Measurements from ENCODE around the gene RRBP1. TPM values are rescaled to one million over a fixed set of nuclear protein-coding genes. Genes with fewer than 3 reads are reported as not detected.

RRBP1 gene
- total and polyA plus RNA-seq, 4 donors = 53.2 to 89.2 (median 56.7) TPM

DNA sequence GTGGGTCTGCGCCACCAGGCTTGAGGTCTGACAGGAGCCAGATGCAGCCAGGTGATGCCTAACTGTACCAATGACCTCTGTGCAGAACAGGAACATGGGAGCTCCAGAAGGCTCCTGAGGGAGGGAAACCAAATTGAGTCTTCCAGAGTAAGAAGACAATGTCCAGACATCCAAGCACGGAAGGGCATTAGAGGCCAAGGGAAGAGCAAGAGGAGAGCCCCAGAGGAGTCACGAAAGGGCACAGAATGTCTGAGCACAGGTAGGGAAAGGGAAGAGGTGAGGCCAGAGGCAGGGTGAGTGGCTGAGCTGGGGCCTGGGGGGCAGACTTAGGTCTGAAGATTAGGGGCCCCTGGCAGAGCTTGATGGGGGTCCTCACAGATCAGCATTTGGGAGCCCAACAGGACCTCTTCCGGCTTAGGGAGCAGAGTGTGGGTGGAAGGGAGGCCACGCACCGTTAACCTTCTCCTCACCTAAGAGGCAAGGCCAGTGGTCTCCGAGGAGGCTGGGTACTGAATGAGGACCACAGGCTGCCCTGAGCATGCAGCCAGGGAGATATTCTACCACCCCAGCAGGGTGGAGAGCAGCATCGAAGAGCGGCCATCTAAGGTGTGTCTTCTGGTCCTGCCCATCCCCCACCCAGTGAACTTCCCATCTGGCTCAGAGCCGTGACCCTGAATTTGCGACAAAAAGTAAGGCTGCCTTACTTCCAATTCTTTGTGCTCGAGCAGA is 41.7 kb downstream of the RRBP1 start:
- no peak for DNase-seq (ENCODE audit: low read depth in 4 of 6, low spot score in 6 of 6)
- Histone ChIP-seq H3K9me3 (ENCODE audit: control insufficient read depth, insufficient read depth, low read length) (no peaks in the 10 kb centered on the region), H3K36me3 (ENCODE audit: control insufficient read depth, insufficient read depth, low read length) (peaks cover 49% of the 10 kb centered on the region), H3K4me3 (ENCODE audit: low read depth, low read length) (no peak overlapping the region), H3K27ac (ENCODE audit: low read depth, low read length) (no peak overlapping the region), H3K27me3 (ENCODE audit: control insufficient read depth, insufficient read depth, low read length) (no peaks in the 10 kb centered on the region), H3K4me1 (ENCODE audit: control insufficient read depth, insufficient read depth, low read length) (peaks cover 85% of the 10 kb centered on the region)
- 81% methylated on average over 10 of the region's 12 CpGs for WGBS (ENCODE audit: insufficient coverage)

GRCh38 chr20:17638835-17639407 is 43.1 kb downstream of the RRBP1 start:
- H3K27ac ChIP-seq (ENCODE audit: low read depth, low read length) = no peak overlapping the region
- no peaks in the 10 kb centered on the region for H3K27me3 ChIP-seq (ENCODE audit: control insufficient read depth, insufficient read depth, low read length)
- H3K4me3 ChIP-seq (ENCODE audit: low read depth, low read length) = no peak overlapping the region
- H3K9me3 ChIP-seq (ENCODE audit: control insufficient read depth, insufficient read depth, low read length) = no peaks in the 10 kb centered on the region
- DNase-seq (ENCODE audit: low read depth in 4 of 6, low spot score in 6 of 6) = no peak
- peaks cover 87% of the 10 kb centered on the region for H3K4me1 ChIP-seq (ENCODE audit: control insufficient read depth, insufficient read depth, low read length)
- 89% methylated on average over 6 of the region's 6 CpGs for WGBS (ENCODE audit: insufficient coverage)
- H3K36me3 ChIP-seq (ENCODE audit: control insufficient read depth, insufficient read depth, low read length) = peaks cover 63% of the 10 kb centered on the region

DNA sequence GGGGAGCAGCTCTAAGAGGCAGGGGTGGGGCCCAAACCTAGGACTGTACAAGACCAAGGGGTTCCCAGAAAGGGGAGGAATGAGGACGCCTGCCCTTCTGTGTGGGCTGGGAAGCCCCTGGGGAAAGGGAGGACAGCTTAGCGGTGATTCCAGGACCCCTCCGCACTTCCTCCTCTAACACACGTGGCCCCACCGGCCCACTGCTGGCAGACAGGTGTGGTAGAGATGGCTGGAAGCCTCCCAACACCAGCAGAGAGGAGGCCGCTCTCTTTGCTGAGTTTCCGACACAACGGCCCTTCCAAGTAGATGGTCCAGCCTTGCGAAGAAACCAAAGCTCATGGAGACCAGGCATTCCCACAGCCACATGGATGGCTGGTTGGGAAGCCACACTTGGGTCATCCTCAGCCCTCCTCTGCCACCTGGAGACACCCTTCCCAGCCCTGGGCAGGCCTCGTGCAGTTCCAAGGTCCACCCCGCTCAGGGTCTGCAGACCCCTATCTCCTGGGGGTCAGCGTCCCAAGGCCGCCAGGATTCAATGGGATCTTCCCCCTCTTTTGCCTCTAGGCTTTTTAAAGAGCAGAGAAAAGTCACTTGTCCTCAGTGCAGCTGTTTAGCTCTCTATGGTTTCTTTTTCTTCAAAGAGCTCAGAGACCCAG is 43.9 kb downstream of the RRBP1 start:
- no peaks in the 10 kb centered on the region for H3K9me3 ChIP-seq (ENCODE audit: control insufficient read depth, insufficient read depth, low read length)
- no peak overlapping the region for H3K4me3 ChIP-seq (ENCODE audit: low read depth, low read length)
- peaks cover 69% of the 10 kb centered on the region for H3K36me3 ChIP-seq (ENCODE audit: control insufficient read depth, insufficient read depth, low read length)
- no peak overlapping the region for H3K27ac ChIP-seq (ENCODE audit: low read depth, low read length)
- no peaks in the 10 kb centered on the region for H3K27me3 ChIP-seq (ENCODE audit: control insufficient read depth, insufficient read depth, low read length)
- 66% methylated on average over 10 of the region's 13 CpGs for WGBS (ENCODE audit: insufficient coverage)
- DNase-seq (ENCODE audit: low read depth in 4 of 6, low spot score in 6 of 6) = no peak
- H3K4me1 ChIP-seq (ENCODE audit: control insufficient read depth, insufficient read depth, low read length) = peaks cover 81% of the 10 kb centered on the region

- Histone ChIP-seq H3K9me3 (ENCODE audit: control insufficient read depth, insufficient read depth, low read length) (no peaks in the 10 kb centered on the region), H3K4me1 (ENCODE audit: control insufficient read depth, insufficient read depth, low read length) (peaks cover 74% of the 10 kb centered on the region), H3K27me3 (ENCODE audit: control insufficient read depth, insufficient read depth, low read length) (no peaks in the 10 kb centered on the region), H3K4me3 (ENCODE audit: low read depth, low read length) (no peak overlapping the region), H3K36me3 (ENCODE audit: control insufficient read depth, insufficient read depth, low read length) (peaks cover 70% of the 10 kb centered on the region), H3K27ac (ENCODE audit: low read depth, low read length) (no peak overlapping the region)
- whole genome bisulfite sequencing (ENCODE audit: insufficient coverage) = 81% methylated on average over 4 of the region's 4 CpGs
- DNase-seq (ENCODE audit: low read depth in 4 of 6, low spot score in 6 of 6) = no peak
Measured at GRCh38 chr20:17637413-17637780, 44.6 kb downstream of the RRBP1 start.

- Histone ChIP-seq H3K4me3 (ENCODE audit: low read depth, low read length) (no peak overlapping the region), H3K27me3 (ENCODE audit: control insufficient read depth, insufficient read depth, low read length) (no peaks in the 10 kb centered on the region), H3K4me1 (ENCODE audit: control insufficient read depth, insufficient read depth, low read length) (peaks cover 67% of the 10 kb centered on the region), H3K27ac (ENCODE audit: low read depth, low read length) (peak overlapping the region; percentile 57), H3K9me3 (ENCODE audit: control insufficient read depth, insufficient read depth, low read length) (no peaks in the 10 kb centered on the region), H3K36me3 (ENCODE audit: control insufficient read depth, insufficient read depth, low read length) (peaks cover 67% of the 10 kb centered on the region)
- peak in 5 of 6 donors; percentile 19 to 82 (median 47) for DNase-seq (ENCODE audit: low read depth in 4 of 6, low spot score in 6 of 6)
- WGBS (ENCODE audit: insufficient coverage) = 48% methylated on average over 21 of the region's 24 CpGs
Measured at GRCh38 chr20:17636523-17637412, 45.3 kb downstream of the RRBP1 start.

GRCh38 chr20:17635332-17636244 is 46.5 kb downstream of the RRBP1 start:
- H3K27ac ChIP-seq (ENCODE audit: low read depth, low read length) = no peak overlapping the region
- peaks cover 66% of the 10 kb centered on the region for H3K36me3 ChIP-seq (ENCODE audit: control insufficient read depth, insufficient read depth, low read length)
- H3K9me3 ChIP-seq (ENCODE audit: control insufficient read depth, insufficient read depth, low read length) = no peaks in the 10 kb centered on the region
- WGBS (ENCODE audit: insufficient coverage) = 72% methylated on average over 24 of the region's 25 CpGs
- H3K4me1 ChIP-seq (ENCODE audit: control insufficient read depth, insufficient read depth, low read length) = peaks cover 56% of the 10 kb centered on the region
- H3K27me3 ChIP-seq (ENCODE audit: control insufficient read depth, insufficient read depth, low read length) = no peaks in the 10 kb centered on the region
- H3K4me3 ChIP-seq (ENCODE audit: low read depth, low read length) = no peak overlapping the region
- no peak for DNase-seq (ENCODE audit: low read depth in 4 of 6, low spot score in 6 of 6)

GRCh38 chr20:17634661-17635331 is 47.2 kb downstream of the RRBP1 start:
- WGBS (ENCODE audit: insufficient coverage) = 72% methylated on average over 12 of the region's 13 CpGs
- DNase-seq (ENCODE audit: low read depth in 4 of 6, low spot score in 6 of 6) = peak in 1 of 6 donors; percentile 36
- Histone ChIP-seq H3K4me1 (ENCODE audit: control insufficient read depth, insufficient read depth, low read length) (peaks cover 54% of the 10 kb centered on the region), H3K4me3 (ENCODE audit: low read depth, low read length) (no peak overlapping the region), H3K27ac (ENCODE audit: low read depth, low read length) (no peak overlapping the region), H3K36me3 (ENCODE audit: control insufficient read depth, insufficient read depth, low read length) (peaks cover 61% of the 10 kb centered on the region), H3K27me3 (ENCODE audit: control insufficient read depth, insufficient read depth, low read length) (no peaks in the 10 kb centered on the region), H3K9me3 (ENCODE audit: control insufficient read depth, insufficient read depth, low read length) (no peaks in the 10 kb centered on the region)

DNA sequence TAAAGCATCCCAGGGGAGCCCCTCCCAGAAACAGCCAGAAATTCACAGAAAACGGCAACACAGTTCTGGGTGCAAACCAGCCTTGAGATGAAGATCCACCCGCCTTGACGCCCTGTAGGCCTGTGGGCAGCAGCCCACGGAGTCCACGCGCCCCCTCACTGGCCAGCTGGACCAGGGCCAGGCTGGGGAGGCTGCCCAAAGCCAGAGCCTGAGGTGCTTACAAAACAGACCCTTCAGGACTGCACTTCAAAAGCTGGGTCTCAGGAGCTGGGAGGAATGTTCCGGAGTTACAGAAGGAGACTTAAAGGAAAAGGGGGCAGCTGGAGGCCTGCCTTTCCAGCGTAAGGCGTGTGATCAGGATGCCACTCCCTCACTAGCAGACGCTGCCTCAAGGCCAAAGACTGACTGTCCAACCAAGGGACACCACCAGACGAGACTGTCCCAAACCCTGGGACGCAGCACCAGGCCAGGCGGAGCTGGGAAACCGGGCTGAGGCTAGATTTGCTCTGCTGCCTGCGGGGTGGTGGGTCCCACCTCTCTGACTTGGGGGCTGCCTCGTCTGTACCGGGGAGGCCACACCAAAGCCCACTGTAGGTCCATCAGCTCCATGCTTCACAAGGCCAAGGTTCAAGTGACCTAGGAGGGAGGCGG is 48.1 kb downstream of the RRBP1 start:
- 78% methylated on average over 17 of the region's 18 CpGs for WGBS (ENCODE audit: insufficient coverage)
- DNase-seq (ENCODE audit: low read depth in 4 of 6, low spot score in 6 of 6) = no peak
- Histone ChIP-seq H3K4me1 (ENCODE audit: control insufficient read depth, insufficient read depth, low read length) (peaks cover 59% of the 10 kb centered on the region), H3K27ac (ENCODE audit: low read depth, low read length) (no peak overlapping the region), H3K27me3 (ENCODE audit: control insufficient read depth, insufficient read depth, low read length) (no peaks in the 10 kb centered on the region), H3K4me3 (ENCODE audit: low read depth, low read length) (no peak overlapping the region), H3K36me3 (ENCODE audit: control insufficient read depth, insufficient read depth, low read length) (peaks cover 65% of the 10 kb centered on the region), H3K9me3 (ENCODE audit: control insufficient read depth, insufficient read depth, low read length) (no peaks in the 10 kb centered on the region)

Measured in spinal cord (tissue), 10 donors.